Ovary (tissue), 9 donors: ENCODE data around the gene TMEM18. TPM values are rescaled to one million over a fixed set of nuclear protein-coding genes. Genes with fewer than 3 reads are reported as not detected.

Experiments used
- DNase-seq, 5 donors: peaks; one replicate each; pipeline ENCODE4 v3.0.0-alpha.2; 2019 to 2020
- H3K27ac ChIP-seq, 2 donors: fragments of 200-600 bp; one replicate each; pipeline versions ENCODE4 v1.5.1 to v1.8.0; 2019 to 2022
- H3K27me3 ChIP-seq: fragments of 200-600 bp; one replicate; pipeline ENCODE4 v1.8.0; 2022
- H3K36me3 ChIP-seq: fragments of 200-600 bp; sonication (generic); one replicate; pipeline ENCODE4 v1.5.1; 2019
- H3K4me1 ChIP-seq: one replicate; pipeline ENCODE4 v1.8.1; 2013; ENCODE audit warnings: mild to moderate bottlenecking, moderate library complexity; ENCODE audit not compliant: insufficient read depth
- H3K4me3 ChIP-seq: fragments of 200-600 bp; sonication (generic); one replicate; pipeline ENCODE4 v1.5.1; 2017
- H3K9me3 ChIP-seq, 2 donors: fragments of 200-600 bp in 1 of 2; sonication (generic) in 1 of 2; one replicate each; pipeline versions ENCODE4 v1.5.1 to v1.8.1; 2013 to 2019; ENCODE audit warnings: mild to moderate bottlenecking in 1 of 2, moderate library complexity in 1 of 2
- CTCF ChIP-seq, 3 donors: fragments of 450-650 bp in 2 of 3; fragments of 200-600 bp in 1 of 3; IDR thresholded peaks; one replicate each; pipeline versions ENCODE4 v1.5.1 to v1.8.0; 2016 to 2022; ENCODE audit warnings: antibody characterized with exemption in 3 of 3, mild to moderate bottlenecking in 1 of 3
- EP300 ChIP-seq: sonication (generic); formaldehyde crosslinking; IDR thresholded peaks from one replicate; pipeline ENCODE4 v1.6.1; 2017; ENCODE audit warnings: antibody characterized with exemption
- POLR2A ChIP-seq: fragments of 450-650 bp; IDR thresholded peaks from one replicate; pipeline ENCODE4 v1.6.1; 2017; ENCODE audit warnings: antibody characterized with exemption, mild to moderate bottlenecking, moderate library complexity
- WGBS, 3 donors: extraction: QIAGEN DNeasy Blood & Tissue Kit in 1 of 3; methylation state at CpG; one replicate each; pipeline versions ENCODE4 v1.1.5 to v1.1.7; 2013 to 2017; 5-methylcytosine and 5-hydroxymethylcytosine counted together
- intact Hi-C, 4 donors: fragments of 100-400 bp; cut with DNase I; formaldehyde crosslinking; loops; one replicate each; pipeline versions ENCODE4 v1.11.0 to v1.15.1; 2022 to 2023
- polyA plus RNA-seq, 2 donors: library from polyadenylated mRNA; stranded (reverse); fragments of 200-250 nt in 1 of 2; fragments of 350-450 nt in 1 of 2; fragmentation: Illumina TruSeq in 1 of 2; extraction: RNeasy Lipid Tissue Mini Kit (QIAGEN cat#74804) in 1 of 2; gene quantifications; one replicate each; pipeline ENCODE4 v1.2.3, GENCODE V29; 2013 to 2014
- total RNA-seq, 7 donors: library from RNA; depleted of rRNA in 2 of 7; stranded (reverse); fragments of >200 nt in 2 of 7; fragmentation: NEBNext Ultra II Directional in 3 of 7; extraction: Animal tissue kit (Norgen Biotek cat#: 25700) in 3 of 7; gene quantifications; one replicate each; pipeline versions ENCODE4 v1.1.0 to v1.2.4, GENCODE V29; 2016 to 2023
- donor health status: DM: no; HTN: no; CAD: no; lungs with moderate emphysema.
- donor health status: DM: no; HTN: no; CAD: no.
- donor health status: Bipolar disorder and iron deficiency.
- donor health status: DM: yes; HTN: yes; CAD: no.
- donor health status: DM: no; HTN: no; CAD: no.
- donor health status: DM: yes; HTN: yes; CAD: no.

Gene TMEM18
- total and polyA plus RNA-seq, 9 donors, result 27.5 to 48.5 (median 40.4) TPM

- H3K36me3 ChIP-seq, result no peaks in the 10 kb centered on the region
- H3K9me3 ChIP-seq, result no peaks in the 10 kb centered on the region
- H3K27ac ChIP-seq, result no peak overlapping the region
- H3K4me1 ChIP-seq, result no peaks in the 10 kb centered on the region
- 90 to 94% (median 91%) methylated on average over 21 of the region's 21 CpGs for WGBS, 3 donors
- no peak overlapping the region for H3K4me3 ChIP-seq
- intact Hi-C loops, result no loop called here
- no peaks in the 10 kb centered on the region for H3K27me3 ChIP-seq
- TF ChIP-seq CTCF (IDR thresholded peaks at IDR 0.05), result no peak
- TF ChIP-seq POLR2A, result no peak
- no peak for TF ChIP-seq EP300
- no peak for DNase-seq
These were observed 43.6 kb upstream of the TMEM18 start for GRCh38 chr2:720842-721241.

GRCh38 chr2:719734-720133, 42.5 kb upstream of the TMEM18 start:
- TF ChIP-seq CTCF (IDR thresholded peaks at IDR 0.05) (no peak), EP300 (no peak), POLR2A (no peak)
- Histone ChIP-seq H3K36me3 (no peaks in the 10 kb centered on the region), H3K9me3 (no peaks in the 10 kb centered on the region), H3K4me3 (no peak overlapping the region), H3K27ac (no peak overlapping the region), H3K4me1 (no peaks in the 10 kb centered on the region), H3K27me3 (no peaks in the 10 kb centered on the region)
- intact Hi-C loops, result loop anchor here in 2 of 4 donors (10.0 kb wide), 2 partner anchors 825 to 835 kb away; no protein-coding TSS in a partner anchor
- 35 to 50% (median 49%) methylated on average over 9 of the region's 9 CpGs for WGBS, 3 donors
- no peak for DNase-seq

GRCh38 chr2:719191-719590, 42.0 kb upstream of the TMEM18 start:
- TF ChIP-seq CTCF (IDR thresholded peaks at IDR 0.05) (no peak), POLR2A (no peak), EP300 (no peak)
- no peaks in the 10 kb centered on the region for H3K9me3 ChIP-seq
- intact Hi-C loops, result loop anchor here in 2 of 4 donors (10.0 kb wide), 2 partner anchors 826 to 836 kb away; no protein-coding TSS in a partner anchor
- H3K36me3 ChIP-seq, result no peaks in the 10 kb centered on the region
- DNase-seq, result no peak
- H3K27me3 ChIP-seq, result no peaks in the 10 kb centered on the region
- no peak overlapping the region for H3K27ac ChIP-seq
- no peak overlapping the region for H3K4me3 ChIP-seq
- H3K4me1 ChIP-seq, result no peaks in the 10 kb centered on the region

GRCh38 chr2:717661-718060, 40.5 kb upstream of the TMEM18 start:
- Histone ChIP-seq H3K27ac (no peak overlapping the region), H3K36me3 (no peaks in the 10 kb centered on the region), H3K4me3 (no peak overlapping the region), H3K27me3 (no peaks in the 10 kb centered on the region), H3K9me3 (no peaks in the 10 kb centered on the region), H3K4me1 (no peaks in the 10 kb centered on the region)
- intact Hi-C loops, result loop anchor here in 2 of 4 donors (10.0 kb wide), 2 partner anchors 827 to 837 kb away; no protein-coding TSS in a partner anchor
- DNase-seq, result no peak
- TF ChIP-seq EP300, result no peak
- no peak for TF ChIP-seq CTCF (IDR thresholded peaks at IDR 0.05)
- TF ChIP-seq POLR2A, result no peak
- 94 to 95% (median 95%) methylated on average over 5 of the region's 5 CpGs for WGBS, 3 donors
